HCT116 (cell line): Measurements from ENCODE around the gene PDE4D. TPM values are rescaled to one million over a fixed set of nuclear protein-coding genes. Genes with fewer than 3 reads are reported as not detected.

Experiments
- ATAC-seq: fragments of 200-7000 bp; cut with Tn5 transposase; 2 replicates; pipeline ENCODE4 v1.9.1; 2020; ENCODE audit warnings: mild to moderate bottlenecking, moderate library complexity
- BruUV-seq: library from RNA; stranded (reverse); fragments of 400-500 nt; replicated peaks from 2 replicates; lab custom pipeline; 2021; lab: Mats Ljungman, UMichigan
- CTCF ChIA-PET: fragments of 300-600 bp; sonication (Branson Sonifier 250); formaldehyde crosslinking; loops from one replicate; lab custom pipeline; 2021; ENCODE audit warnings: antibody characterized with exemption; lab: Charles Lee
- POLR2A ChIA-PET: fragments of 300-600, 350-600 bp; sonication (Branson Sonifier 250); formaldehyde crosslinking; loops from one replicate; lab custom pipeline; 2021; ENCODE audit warnings: antibody characterized with exemption; lab: Charles Lee
- RAD21 ChIA-PET, 2 experiments: fragments of 300-600 bp; sonication (Branson Sonifier 250); formaldehyde crosslinking; loops; one replicate each; lab custom pipeline; 2023; ENCODE audit warnings: low total read pairs in 2 of 2; ENCODE audit not compliant: uncharacterized antibody in 2 of 2, unreplicated experiment in 2 of 2, low non-redundant PET in 1 of 2; lab: Charles Lee
- DNase-seq: peaks from one replicate; pipeline ENCODE4 v3.0.0-alpha.2; 2010; ENCODE audit warnings: low read depth, low spot score
- H2AFZ ChIP-seq: fragments of 200-600 bp; shearing (Covaris generic), sonication (generic); 2 replicates; pipeline ENCODE4 v1.6.1; 2017; ENCODE audit warnings: low read depth, mixed run types, mixed read lengths, antibody characterized with exemption, low read length; ENCODE audit not compliant: poor library complexity, severe bottlenecking
- H3K27ac ChIP-seq: 2 replicates; pipeline ENCODE4 v1.5.1; 2012; ENCODE audit warnings: low read depth, low read length
- H3K27me3 ChIP-seq: fragments of 200-600 bp; sonication (generic); 2 replicates; pipeline ENCODE4 v1.6.1; 2016; ENCODE audit warnings: mixed run types, low read length, mixed read lengths; ENCODE audit not compliant: insufficient read depth
- H3K36me3 ChIP-seq, 2 experiments: fragments of 200-500 bp in 1 of 2; fragments of 200-600 bp in 1 of 2; sonication (Bioruptor generic) in 1 of 2; sonication (generic) in 1 of 2; 2 replicates each; pipeline versions ENCODE4 v1.5.1 to v1.6.1; 2014 to 2016; ENCODE audit warnings: low read length in 2 of 2, inconsistent platforms in 1 of 2, mixed read lengths in 1 of 2, mixed run types in 1 of 2; ENCODE audit not compliant: insufficient read depth in 2 of 2, control insufficient read depth in 1 of 2
- H3K4me1 ChIP-seq, 2 experiments: fragments of 200-600 bp in 1 of 2; sonication (generic) in 1 of 2; 2 replicates each; pipeline versions ENCODE4 v1.5.1 to v1.6.1; 2012 to 2017; ENCODE audit warnings: low read length in 2 of 2, inconsistent platforms in 1 of 2, mild to moderate bottlenecking in 1 of 2, mixed read lengths in 1 of 2, mixed run types in 1 of 2, moderate library complexity in 1 of 2; ENCODE audit not compliant: insufficient read depth in 2 of 2, control insufficient read depth in 1 of 2
- H3K4me2 ChIP-seq: fragments of 200-600 bp; sonication (generic); 2 replicates; pipeline ENCODE4 v1.6.1; 2017; ENCODE audit warnings: mixed run types, low read length, mixed read lengths
- H3K4me3 ChIP-seq, 2 experiments: fragments of 200-600 bp in 1 of 2; sonication (generic) in 1 of 2; replicated peaks in 1 of 2; 2 replicates each; pipeline ENCODE4 v1.5.1; 2011 to 2016; ENCODE audit warnings: low read length in 2 of 2, control low read depth in 1 of 2, low read depth in 1 of 2, mild to moderate bottlenecking in 1 of 2, mixed read lengths in 1 of 2, mixed run types in 1 of 2
- H3K79me2 ChIP-seq: fragments of 200-600 bp; sonication (generic); 2 replicates; pipeline ENCODE4 v1.6.1; 2017; ENCODE audit warnings: mild to moderate bottlenecking, mixed run types, low read length, moderate library complexity, mixed read lengths; ENCODE audit not compliant: insufficient read depth
- H3K9ac ChIP-seq: fragments of 200-600 bp; sonication (generic); 2 replicates; pipeline ENCODE4 v1.6.1; 2016; ENCODE audit warnings: low read length, mixed read lengths
- H3K9me2 ChIP-seq: fragments of 200-600 bp; sonication (generic), shearing (Covaris generic); 2 replicates; pipeline ENCODE4 v1.6.1; 2017; ENCODE audit warnings: mixed run types, mild to moderate bottlenecking, moderate library complexity; ENCODE audit not compliant: insufficient read depth
- H3K9me3 ChIP-seq, 2 experiments: fragments of 200-500 bp in 1 of 2; fragments of 200-600 bp in 1 of 2; sonication (Bioruptor generic) in 1 of 2; sonication (generic) in 1 of 2; 2 replicates each; pipeline ENCODE4 v1.6.1; 2014 to 2017; ENCODE audit warnings: low read length in 2 of 2, mixed read lengths in 2 of 2, inconsistent platforms in 1 of 2, low read depth in 1 of 2, mild to moderate bottlenecking in 1 of 2, mixed run types in 1 of 2, moderate library complexity in 1 of 2; ENCODE audit not compliant: control insufficient read depth in 1 of 2, insufficient read depth in 1 of 2
- H4K20me1 ChIP-seq: fragments of 200-600 bp; sonication (generic), shearing (Covaris generic); 2 replicates; pipeline ENCODE4 v1.6.1; 2017; ENCODE audit warnings: mixed run types, mild to moderate bottlenecking, moderate library complexity; ENCODE audit not compliant: insufficient read depth
- ATF3 ChIP-seq: IDR thresholded peaks from 2 replicates; pipeline ENCODE4 v1.6.1; 2012
- CBX3 ChIP-seq: IDR thresholded peaks from 2 replicates; pipeline ENCODE4 v1.6.1; 2012; ENCODE audit warnings: low read depth
- CTCF ChIP-seq, 3 experiments: fragments of 200-600 bp in 1 of 3; sonication (generic) in 1 of 3; IDR thresholded peaks in 2 of 3; conservative IDR thresholded peaks in 1 of 3; 2 replicates each; pipeline ENCODE4 v1.5.1; 2012 to 2017; ENCODE audit warnings: low read depth in 2 of 3, low read length in 2 of 3, antibody characterized with exemption in 1 of 3, borderline replicate concordance in 1 of 3, control low read depth in 1 of 3, mild to moderate bottlenecking in 1 of 3, mixed read lengths in 1 of 3, mixed run types in 1 of 3, moderate library complexity in 1 of 3; ENCODE audit not compliant: insufficient read depth in 1 of 3
- EGR1 ChIP-seq: IDR thresholded peaks from 2 replicates; pipeline ENCODE4 v1.6.1; 2012; ENCODE audit warnings: low read depth
- ELF1 ChIP-seq: IDR thresholded peaks from 2 replicates; pipeline ENCODE4 v1.6.1; 2012; ENCODE audit warnings: low read depth, borderline replicate concordance
- EZH2phosphoT487 ChIP-seq: fragments of 200-600 bp; IDR thresholded peaks from 2 replicates; pipeline ENCODE4 v1.6.1; 2018; ENCODE audit warnings: antibody characterized with exemption, borderline replicate concordance
- FOSL1 ChIP-seq: IDR thresholded peaks from 2 replicates; pipeline ENCODE4 v1.6.1; 2012; ENCODE audit warnings: low read depth
- POLR2A ChIP-seq: IDR thresholded peaks from 2 replicates; pipeline ENCODE4 v1.7.0; 2011; ENCODE audit warnings: borderline replicate concordance; ENCODE audit not compliant: insufficient read depth, insufficient read length; ENCODE audit errors: extremely low read depth
- RAD21 ChIP-seq: IDR thresholded peaks from 2 replicates; pipeline ENCODE4 v1.6.1; 2012; ENCODE audit warnings: low read depth, mild to moderate bottlenecking
- REST ChIP-seq: IDR thresholded peaks from 2 replicates; pipeline ENCODE4 v1.6.1; 2012; ENCODE audit warnings: low read depth
- SIN3A ChIP-seq: IDR thresholded peaks from 2 replicates; pipeline ENCODE4 v1.6.1; 2012; ENCODE audit warnings: low read depth
- SP1 ChIP-seq: IDR thresholded peaks from 2 replicates; pipeline ENCODE4 v1.6.1; 2012; ENCODE audit warnings: low read depth
- SRF ChIP-seq: IDR thresholded peaks from 2 replicates; pipeline ENCODE4 v1.6.1; 2012; ENCODE audit warnings: low read depth
- TCF7L2 ChIP-seq: IDR thresholded peaks from 2 replicates; pipeline ENCODE4 v1.7.0; 2011; ENCODE audit warnings: borderline replicate concordance, inconsistent platforms; ENCODE audit not compliant: insufficient read depth, insufficient read length; ENCODE audit errors: extremely low read depth
- YY1 ChIP-seq: IDR thresholded peaks from 2 replicates; pipeline ENCODE4 v1.6.1; 2011; ENCODE audit warnings: low read length, low read depth, moderate library complexity, mild to moderate bottlenecking; ENCODE audit not compliant: insufficient replicate concordance; ENCODE audit errors: extremely low read depth
- ZFX ChIP-seq: fragments of 450-650 bp; IDR thresholded peaks from 2 replicates; pipeline ENCODE4 v1.6.1; 2017
- intact Hi-C: fragments of 100-400 bp; cut with micrococcal nuclease; formaldehyde crosslinking; loops from 2 replicates; pipeline ENCODE4 v1.10.0; 2022
- total RNA-seq: library from RNA; stranded (reverse); gene quantifications from one replicate; pipeline ENCODE4 v1.2.1, GENCODE V29; 2021; ENCODE audit not compliant: unreplicated experiment

PDE4D gene
- total RNA-seq, 1 experiment from 2014 or later, result 1.1 TPM

GRCh38 chr5:59137846-59138245, 755.7 kb downstream of the PDE4D start:
- H3K27ac ChIP-seq, result no peak overlapping the region
- no peak for TF ChIP-seq POLR2A
- no peak for TF ChIP-seq EGR1
- TF ChIP-seq ELF1, result no peak
- no peak for TF ChIP-seq YY1
- no peak for TF ChIP-seq REST
- no peak for TF ChIP-seq FOSL1
- no peak for TF ChIP-seq SP1
- no peak for TF ChIP-seq TCF7L2
- TF ChIP-seq ZFX, result no peak
- no peak for TF ChIP-seq SIN3A
- TF ChIP-seq RAD21, result no peak
- no peak for TF ChIP-seq CBX3
- no peak for TF ChIP-seq CTCF (IDR thresholded peaks at IDR 0.05 in 2 of 3, conservative IDR thresholded peaks at IDR 0.05 in 1 of 3; ENCODE audit: borderline replicate concordance in 1 of 3, insufficient read depth in 1 of 3, low read depth in 2 of 3, low read length in 2 of 3)
- no peak for TF ChIP-seq ATF3
- no peak for TF ChIP-seq EZH2phosphoT487
- TF ChIP-seq SRF, result no peak
- H3K79me2 ChIP-seq, result no peaks in the 10 kb centered on the region
- ATAC-seq (no peak), DNase-seq (no peak)
- no peak overlapping the region for H3K4me3 ChIP-seq
- no peaks in the 10 kb centered on the region for H3K9me3 ChIP-seq
- H2AFZ ChIP-seq, result no peak overlapping the region
- H3K27me3 ChIP-seq, result no peaks in the 10 kb centered on the region
- BruUV-seq, result no TSS peak
- no peaks in the 10 kb centered on the region for H3K36me3 ChIP-seq
- RAD21 ChIA-PET, result no interaction called here
- CTCF ChIA-PET, result no interaction called here
- POLR2A ChIA-PET, result no interaction called here
- intact Hi-C loops, result no loop called here
- H3K9ac ChIP-seq, result no peak overlapping the region
- H3K4me1 ChIP-seq, result no peaks in the 10 kb centered on the region
- H4K20me1 ChIP-seq, result no peaks in the 10 kb centered on the region
- no peak overlapping the region for H3K4me2 ChIP-seq
- no peaks in the 10 kb centered on the region for H3K9me2 ChIP-seq
